ENCODE data around the gene PITPNB.

DNA sequence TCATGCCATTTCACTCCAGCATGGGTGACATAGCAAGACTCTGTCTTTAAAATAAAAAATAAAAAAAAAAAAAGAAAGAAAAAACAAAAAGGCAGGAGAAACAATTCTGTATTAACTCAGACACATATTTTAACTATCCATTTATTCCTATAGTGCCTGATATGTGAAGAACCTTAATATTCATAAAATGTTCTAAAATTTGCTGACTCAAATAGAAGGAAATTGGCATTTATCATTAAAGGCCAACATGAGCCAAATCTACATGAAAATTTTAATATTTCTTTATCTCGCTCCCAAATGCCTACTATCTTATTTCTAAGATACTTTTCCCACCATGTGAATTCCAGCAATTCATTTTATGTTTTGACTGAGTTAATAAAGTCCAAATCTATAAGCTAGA, 18.9 kb downstream of the PITPNB start:
- TF ChIP-seq, protein P1, sequence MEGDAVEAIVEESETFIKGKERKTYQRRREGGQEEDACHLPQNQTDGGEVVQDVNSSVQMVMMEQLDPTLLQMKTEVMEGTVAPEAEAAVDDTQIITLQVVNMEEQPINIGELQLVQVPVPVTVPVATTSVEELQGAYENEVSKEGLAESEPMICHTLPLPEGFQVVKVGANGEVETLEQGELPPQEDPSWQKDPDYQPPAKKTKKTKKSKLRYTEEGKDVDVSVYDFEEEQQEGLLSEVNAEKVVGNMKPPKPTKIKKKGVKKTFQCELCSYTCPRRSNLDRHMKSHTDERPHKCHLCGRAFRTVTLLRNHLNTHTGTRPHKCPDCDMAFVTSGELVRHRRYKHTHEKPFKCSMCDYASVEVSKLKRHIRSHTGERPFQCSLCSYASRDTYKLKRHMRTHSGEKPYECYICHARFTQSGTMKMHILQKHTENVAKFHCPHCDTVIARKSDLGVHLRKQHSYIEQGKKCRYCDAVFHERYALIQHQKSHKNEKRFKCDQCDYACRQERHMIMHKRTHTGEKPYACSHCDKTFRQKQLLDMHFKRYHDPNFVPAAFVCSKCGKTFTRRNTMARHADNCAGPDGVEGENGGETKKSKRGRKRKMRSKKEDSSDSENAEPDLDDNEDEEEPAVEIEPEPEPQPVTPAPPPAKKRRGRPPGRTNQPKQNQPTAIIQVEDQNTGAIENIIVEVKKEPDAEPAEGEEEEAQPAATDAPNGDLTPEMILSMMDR (IDR thresholded peaks at IDR 0.05): no peak
- TF ChIP-seq POLR2A (IDR thresholded peaks at IDR 0.05): no peak
